NCI-H1092 (cell line): ENCODE measurements around the gene ZNF451.
"Not testable (repeated sequence)": the region's sequence is repeated elsewhere in the genome, so short reads cannot be mapped to it uniquely, and the experiment has no call there.

Source experiments
- DNase-seq: peaks from one replicate; lab custom pipeline; 2025; lab: John Stamatoyannopoulos, UW

The ZNF451 gene

GRCh38 chr6:57089687-57090457 lies at the start of gene ZNF451:
ZNF451 (plus strand) TSS chr6:57090188; CDS start chr6:57090254, 66 bp downstream.
- DNase-seq, result peak; percentile 95

GRCh38 chr6:57044061-57044460 lies 45.9 kb upstream of the ZNF451 start:
- not testable (repeated sequence) for DNase-seq

- no peak for DNase-seq
These were observed 45.4 kb upstream of the ZNF451 start for GRCh38 chr6:57044568-57044967.

GRCh38 chr6:57046332-57047256 lies 43.4 kb upstream of the ZNF451 start, which contains the start of gene KIAA1586:
KIAA1586 (plus strand) TSS chr6:57046693; CDS start chr6:57046756, 63 bp downstream.
- DNase-seq, result peak; percentile 91

- not testable (repeated sequence) for DNase-seq
These were observed 42.8 kb upstream of the ZNF451 start for GRCh38 chr6:57047257-57047585.

- not testable (repeated sequence) for DNase-seq
These were observed 42.1 kb upstream of the ZNF451 start for GRCh38 chr6:57047859-57048258.

GRCh38 chr6:57048577-57048976 lies 41.4 kb upstream of the ZNF451 start:
- no peak for DNase-seq

- no peak for DNase-seq
These were observed 26.1 kb upstream of the ZNF451 start for GRCh38 chr6:57063847-57064246.

- no peak for DNase-seq
These were observed 25.2 kb upstream of the ZNF451 start for GRCh38 chr6:57064809-57065208.

- DNase-seq, result no peak
These were observed 21.9 kb upstream of the ZNF451 start for GRCh38 chr6:57068061-57068460.

GRCh38 chr6:57069228-57069627 lies 20.8 kb upstream of the ZNF451 start:
- DNase-seq, result no peak

GRCh38 chr6:57069920-57070331 lies 20.1 kb upstream of the ZNF451 start:
- DNase-seq, result no peak

GRCh38 chr6:57072108-57072507 lies 17.9 kb upstream of the ZNF451 start:
- DNase-seq, result no peak

GRCh38 chr6:57074383-57074782 lies 15.6 kb upstream of the ZNF451 start:
- no peak for DNase-seq

GRCh38 chr6:57075092-57075491 lies 14.9 kb upstream of the ZNF451 start:
- DNase-seq, result no peak

GRCh38 chr6:57078531-57079207 lies 11.3 kb upstream of the ZNF451 start:
- DNase-seq, result no peak

- DNase-seq, result no peak
These were observed 4.5 kb upstream of the ZNF451 start for GRCh38 chr6:57085471-57085870.

- no peak for DNase-seq
These were observed 3.1 kb upstream of the ZNF451 start for GRCh38 chr6:57086843-57087242.

GRCh38 chr6:57087916-57088315 lies 2.1 kb upstream of the ZNF451 start:
- DNase-seq, result no peak

- no peak for DNase-seq
These were observed 723 bp upstream of the ZNF451 start for GRCh38 chr6:57089265-57089664.

GRCh38 chr6:57090458-57091067 lies 575 bp downstream of the ZNF451 start:
- not testable (repeated sequence) for DNase-seq

- not testable (repeated sequence) for DNase-seq
These were observed 1.4 kb downstream of the ZNF451 start for GRCh38 chr6:57091375-57091774.
